Activated naive CD8-positive, alpha-beta T cell treated with anti-CD3 and anti-CD28 coated beads, Interleukin-2, amount 50 U/mL, for 24 hours (primary cell): Measurements from ENCODE around the gene GMEB2.
"Not testable (repeated sequence)": the region's sequence is repeated elsewhere in the genome, so short reads cannot be mapped to it uniquely, and the experiment has no call there.

ENCODE experiments used
- ATAC-seq: fragments of 150-1000 bp; cut with Tn5 transposase; one replicate; pipeline ENCODE4 v1.10.0; 2021
- DNase-seq: peaks from one replicate; pipeline ENCODE4 v3.0.0; 2021
- H3K27ac Mint-ChIP-seq: one replicate; pipeline ENCODE4 v1.8.0; 2021; ENCODE audit warnings: mild to moderate bottlenecking, mixed read lengths
- H3K27me3 Mint-ChIP-seq: one replicate; pipeline ENCODE4 v1.8.0; 2021; ENCODE audit warnings: mixed read lengths
- H3K36me3 Mint-ChIP-seq: one replicate; pipeline ENCODE4 v1.8.0; 2021; ENCODE audit warnings: low read depth, mixed read lengths
- H3K4me1 Mint-ChIP-seq: one replicate; pipeline ENCODE4 v1.8.0; 2021; ENCODE audit warnings: mixed read lengths
- H3K4me3 Mint-ChIP-seq: one replicate; pipeline ENCODE4 v1.8.0; 2021; ENCODE audit warnings: mild to moderate bottlenecking, moderate library complexity, mixed read lengths
- H3K9me3 Mint-ChIP-seq: one replicate; pipeline ENCODE4 v1.8.0; 2021; ENCODE audit warnings: mixed read lengths

The GMEB2 gene

GRCh38 chr20:63635431-63636141 is 8.7 kb upstream of the GMEB2 start:
- ATAC-seq (peak; percentile 78), DNase-seq (peak; percentile 67)
- Mint-ChIP-seq H3K9me3 (no peaks in the 10 kb centered on the region), H3K27me3 (no peaks in the 10 kb centered on the region), H3K27ac (peak overlapping the region; percentile 83), H3K36me3 (peaks cover 2% of the 10 kb centered on the region), H3K4me3 (peak overlapping the region; percentile 66), H3K4me1 (peaks cover 75% of the 10 kb centered on the region)

- Mint-ChIP-seq H3K27me3 (no peaks in the 10 kb centered on the region), H3K4me3 (no peak overlapping the region), H3K36me3 (peaks cover 10% of the 10 kb centered on the region), H3K27ac (peak overlapping the region; percentile 42), H3K9me3 (no peaks in the 10 kb centered on the region), H3K4me1 (peaks cover 76% of the 10 kb centered on the region)
- DNase-seq (no peak), ATAC-seq (no peak)
Measured at GRCh38 chr20:63633732-63634131, 6.8 kb upstream of the GMEB2 start.

GRCh38 chr20:63631426-63631825 is 4.5 kb upstream of the GMEB2 start:
- H3K27me3 Mint-ChIP-seq, H3K9me3 Mint-ChIP-seq, ATAC-seq, DNase-seq, H3K4me3 Mint-ChIP-seq, H3K27ac Mint-ChIP-seq: not testable (repeated sequence)
- peaks cover 17% of the 10 kb centered on the region for H3K36me3 Mint-ChIP-seq
- peaks cover 66% of the 10 kb centered on the region for H3K4me1 Mint-ChIP-seq

- H3K27ac Mint-ChIP-seq, H3K27me3 Mint-ChIP-seq, H3K4me3 Mint-ChIP-seq, ATAC-seq, H3K9me3 Mint-ChIP-seq, DNase-seq: not testable (repeated sequence)
- H3K4me1 Mint-ChIP-seq = peaks cover 63% of the 10 kb centered on the region
- peaks cover 17% of the 10 kb centered on the region for H3K36me3 Mint-ChIP-seq
Measured at GRCh38 chr20:63630956-63631355, 4.1 kb upstream of the GMEB2 start.

- Mint-ChIP-seq H3K36me3 (peaks cover 15% of the 10 kb centered on the region), H3K4me3 (peak overlapping the region; percentile 92), H3K9me3 (no peaks in the 10 kb centered on the region), H3K27ac (peak overlapping the region; percentile 97), H3K27me3 (no peaks in the 10 kb centered on the region), H3K4me1 (peaks cover 48% of the 10 kb centered on the region)
- DNase-seq = peak; percentile 82
- peak; percentile 77 for ATAC-seq
Measured at GRCh38 chr20:63628246-63628975, 1.5 kb upstream of the GMEB2 start.

GRCh38 chr20:63627751-63628245 is 897 bp upstream of the GMEB2 start:
- no peaks in the 10 kb centered on the region for H3K9me3 Mint-ChIP-seq
- ATAC-seq (peak; percentile 8), DNase-seq (no peak)
- peak overlapping the region; percentile 97 for H3K27ac Mint-ChIP-seq
- peaks cover 16% of the 10 kb centered on the region for H3K36me3 Mint-ChIP-seq
- H3K4me3 Mint-ChIP-seq = peak overlapping the region; percentile 92
- H3K4me1 Mint-ChIP-seq = peaks cover 45% of the 10 kb centered on the region
- no peaks in the 10 kb centered on the region for H3K27me3 Mint-ChIP-seq

GRCh38 chr20:63627129-63627750 is 339 bp upstream of the GMEB2 start:
- H3K4me1 Mint-ChIP-seq = peaks cover 43% of the 10 kb centered on the region
- H3K9me3 Mint-ChIP-seq = no peaks in the 10 kb centered on the region
- H3K36me3 Mint-ChIP-seq = peaks cover 16% of the 10 kb centered on the region
- peak overlapping the region; percentile 92 for H3K4me3 Mint-ChIP-seq
- no peaks in the 10 kb centered on the region for H3K27me3 Mint-ChIP-seq
- ATAC-seq (peak; percentile 72), DNase-seq (peak; percentile 95)
- peak overlapping the region; percentile 73 for H3K27ac Mint-ChIP-seq

GRCh38 chr20:63625771-63626423 is 1.0 kb downstream of the GMEB2 start:
- Mint-ChIP-seq H3K27ac (peak overlapping the region; percentile 85), H3K4me3 (peak overlapping the region; percentile 82), H3K27me3 (no peaks in the 10 kb centered on the region), H3K4me1 (peaks cover 34% of the 10 kb centered on the region), H3K9me3 (no peaks in the 10 kb centered on the region), H3K36me3 (peaks cover 16% of the 10 kb centered on the region)
- DNase-seq (peak; percentile 49), ATAC-seq (peak; percentile 16)

GRCh38 chr20:63624486-63624885 is 2.4 kb downstream of the GMEB2 start:
- Mint-ChIP-seq H3K27me3 (no peaks in the 10 kb centered on the region), H3K27ac (no peak overlapping the region), H3K4me1 (peaks cover 26% of the 10 kb centered on the region), H3K36me3 (peaks cover 12% of the 10 kb centered on the region), H3K4me3 (no peak overlapping the region), H3K9me3 (no peaks in the 10 kb centered on the region)
- no peak for ATAC-seq
- no peak for DNase-seq

GRCh38 chr20:63622732-63623131 is 4.2 kb downstream of the GMEB2 start:
- Mint-ChIP-seq H3K4me3 (no peak overlapping the region), H3K4me1 (peaks cover 12% of the 10 kb centered on the region), H3K27me3 (no peaks in the 10 kb centered on the region), H3K36me3 (peaks cover 5% of the 10 kb centered on the region), H3K9me3 (no peaks in the 10 kb centered on the region), H3K27ac (no peak overlapping the region)
- ATAC-seq (no peak), DNase-seq (no peak)

- DNase-seq = no peak
- H3K4me1 Mint-ChIP-seq = peaks cover 15% of the 10 kb centered on the region
- H3K9me3 Mint-ChIP-seq = no peaks in the 10 kb centered on the region
- no peak overlapping the region for H3K4me3 Mint-ChIP-seq
- no peak overlapping the region for H3K27ac Mint-ChIP-seq
- no peaks in the 10 kb centered on the region for H3K27me3 Mint-ChIP-seq
- no peak for ATAC-seq
- H3K36me3 Mint-ChIP-seq = peaks cover 8% of the 10 kb centered on the region
Measured at GRCh38 chr20:63622096-63622495, 4.8 kb downstream of the GMEB2 start.

- H3K27ac Mint-ChIP-seq = no peak overlapping the region
- peaks cover 11% of the 10 kb centered on the region for H3K36me3 Mint-ChIP-seq
- H3K27me3 Mint-ChIP-seq = no peaks in the 10 kb centered on the region
- no peak for DNase-seq
- no peak overlapping the region for H3K4me3 Mint-ChIP-seq
- no peak for ATAC-seq
- no peaks in the 10 kb centered on the region for H3K9me3 Mint-ChIP-seq
- H3K4me1 Mint-ChIP-seq = peaks cover 15% of the 10 kb centered on the region
Measured at GRCh38 chr20:63620991-63621390, 5.9 kb downstream of the GMEB2 start.

GRCh38 chr20:63619505-63619904 is 7.4 kb downstream of the GMEB2 start:
- Mint-ChIP-seq H3K36me3 (peaks cover 19% of the 10 kb centered on the region), H3K4me3 (no peak overlapping the region)

GRCh38 chr20:63619086-63619485 is 7.8 kb downstream of the GMEB2 start:
- DNase-seq (no peak), ATAC-seq (no peak)
- Mint-ChIP-seq H3K4me1 (peaks cover 7% of the 10 kb centered on the region), H3K36me3 (peaks cover 19% of the 10 kb centered on the region), H3K4me3 (no peak overlapping the region), H3K27ac (no peak overlapping the region), H3K9me3 (no peaks in the 10 kb centered on the region), H3K27me3 (no peaks in the 10 kb centered on the region)

More at GRCh38 chr20:63619505-63619904, 7.4 kb downstream of the GMEB2 start:
- no peak for DNase-seq
- no peak overlapping the region for H3K27ac Mint-ChIP-seq
- no peaks in the 10 kb centered on the region for H3K27me3 Mint-ChIP-seq
- ATAC-seq = no peak
- H3K9me3 Mint-ChIP-seq = no peaks in the 10 kb centered on the region
- H3K4me1 Mint-ChIP-seq = peaks cover 7% of the 10 kb centered on the region
